Measurements from ENCODE around the gene NKAIN1. TPM values are rescaled to one million over a fixed set of nuclear protein-coding genes. Genes with fewer than 3 reads are reported as not detected.

NKAIN1 gene
- total and polyA plus RNA-seq, 2 experiments from 2014 or later = 14.7 to 56.7 TPM

- no peak overlapping the region for H2AFZ ChIP-seq
- no peak overlapping the region for H3K27ac Mint-ChIP-seq
- no peak overlapping the region for H3K4me3 ChIP-seq
- H3K4me3 Mint-ChIP-seq = no peak overlapping the region
- H3K4me1 Mint-ChIP-seq = no peaks in the 10 kb centered on the region
- peaks cover 34% of the 10 kb centered on the region for H4K20me1 ChIP-seq (replicated peaks; ENCODE audit: insufficient read depth)
- H3K36me3 ChIP-seq (ENCODE audit: insufficient read depth) = peaks cover 61% of the 10 kb centered on the region
- no peaks in the 10 kb centered on the region for H3F3A ChIP-seq (replicated peaks; ENCODE audit: low read depth)
- peaks cover 71% of the 10 kb centered on the region for H3K36me3 Mint-ChIP-seq (ENCODE audit: low read depth)
- H3K27me3 Mint-ChIP-seq (ENCODE audit: insufficient read depth, low read depth, poor library complexity) = peaks cover 3% of the 10 kb centered on the region
- H3K4me2 ChIP-seq = no peak overlapping the region
- H3K4me1 ChIP-seq (ENCODE audit: insufficient read depth) = no peaks in the 10 kb centered on the region
- DNase-seq (ENCODE audit: low spot score) = no peak
- H3K79me2 ChIP-seq (replicated peaks; ENCODE audit: insufficient read depth) = peaks cover 12% of the 10 kb centered on the region
- H3K27me3 ChIP-seq (ENCODE audit: insufficient read depth) = no peaks in the 10 kb centered on the region
- H3K9me3 Mint-ChIP-seq = no peaks in the 10 kb centered on the region
- TF ChIP-seq EZH2 (IDR thresholded peaks at IDR 0.05; ENCODE audit: low read depth, unreplicated experiment) (no peak), CREB1 (CRISPR knock-in tag; IDR thresholded peaks at IDR 0.05; ENCODE audit: low read depth) (no peak), EZH2phosphoT487 (IDR thresholded peaks at IDR 0.05; ENCODE audit: unreplicated experiment) (no peak), POLR2AphosphoS5 (IDR thresholded peaks at IDR 0.05; ENCODE audit: low read depth) (no peak), STAT1 (IDR thresholded peaks at IDR 0.05; ENCODE audit: unreplicated experiment) (no peak), ZNF462 (CRISPR knock-in tag; IDR thresholded peaks at IDR 0.05) (no peak), CTCF (conservative IDR thresholded peaks at IDR 0.05; ENCODE audit: low read depth in 2 of 2) (no peak)
- TF ChIP-seq, protein P1, sequence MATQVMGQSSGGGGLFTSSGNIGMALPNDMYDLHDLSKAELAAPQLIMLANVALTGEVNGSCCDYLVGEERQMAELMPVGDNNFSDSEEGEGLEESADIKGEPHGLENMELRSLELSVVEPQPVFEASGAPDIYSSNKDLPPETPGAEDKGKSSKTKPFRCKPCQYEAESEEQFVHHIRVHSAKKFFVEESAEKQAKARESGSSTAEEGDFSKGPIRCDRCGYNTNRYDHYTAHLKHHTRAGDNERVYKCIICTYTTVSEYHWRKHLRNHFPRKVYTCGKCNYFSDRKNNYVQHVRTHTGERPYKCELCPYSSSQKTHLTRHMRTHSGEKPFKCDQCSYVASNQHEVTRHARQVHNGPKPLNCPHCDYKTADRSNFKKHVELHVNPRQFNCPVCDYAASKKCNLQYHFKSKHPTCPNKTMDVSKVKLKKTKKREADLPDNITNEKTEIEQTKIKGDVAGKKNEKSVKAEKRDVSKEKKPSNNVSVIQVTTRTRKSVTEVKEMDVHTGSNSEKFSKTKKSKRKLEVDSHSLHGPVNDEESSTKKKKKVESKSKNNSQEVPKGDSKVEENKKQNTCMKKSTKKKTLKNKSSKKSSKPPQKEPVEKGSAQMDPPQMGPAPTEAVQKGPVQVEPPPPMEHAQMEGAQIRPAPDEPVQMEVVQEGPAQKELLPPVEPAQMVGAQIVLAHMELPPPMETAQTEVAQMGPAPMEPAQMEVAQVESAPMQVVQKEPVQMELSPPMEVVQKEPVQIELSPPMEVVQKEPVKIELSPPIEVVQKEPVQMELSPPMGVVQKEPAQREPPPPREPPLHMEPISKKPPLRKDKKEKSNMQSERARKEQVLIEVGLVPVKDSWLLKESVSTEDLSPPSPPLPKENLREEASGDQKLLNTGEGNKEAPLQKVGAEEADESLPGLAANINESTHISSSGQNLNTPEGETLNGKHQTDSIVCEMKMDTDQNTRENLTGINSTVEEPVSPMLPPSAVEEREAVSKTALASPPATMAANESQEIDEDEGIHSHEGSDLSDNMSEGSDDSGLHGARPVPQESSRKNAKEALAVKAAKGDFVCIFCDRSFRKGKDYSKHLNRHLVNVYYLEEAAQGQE (IDR thresholded peaks at IDR 0.05; ENCODE audit: unreplicated experiment) = no peak
- TF ChIP-seq, protein P2, sequence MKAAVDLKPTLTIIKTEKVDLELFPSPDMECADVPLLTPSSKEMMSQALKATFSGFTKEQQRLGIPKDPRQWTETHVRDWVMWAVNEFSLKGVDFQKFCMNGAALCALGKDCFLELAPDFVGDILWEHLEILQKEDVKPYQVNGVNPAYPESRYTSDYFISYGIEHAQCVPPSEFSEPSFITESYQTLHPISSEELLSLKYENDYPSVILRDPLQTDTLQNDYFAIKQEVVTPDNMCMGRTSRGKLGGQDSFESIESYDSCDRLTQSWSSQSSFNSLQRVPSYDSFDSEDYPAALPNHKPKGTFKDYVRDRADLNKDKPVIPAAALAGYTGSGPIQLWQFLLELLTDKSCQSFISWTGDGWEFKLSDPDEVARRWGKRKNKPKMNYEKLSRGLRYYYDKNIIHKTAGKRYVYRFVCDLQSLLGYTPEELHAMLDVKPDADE (IDR thresholded peaks at IDR 0.05) = no peak
- no peak for ATAC-seq
- H3K9me2 ChIP-seq (ENCODE audit: insufficient read depth) = no peaks in the 10 kb centered on the region
- H3K27ac ChIP-seq (ENCODE audit: low read depth) = no peak overlapping the region
These were observed 32.7 kb upstream of the NKAIN1 start for GRCh38 chr1:31272369-31272768.

Measured in GM23338 (cell line).